GM19452 (cell line): ENCODE measurements around the gene AMD1.
A peak's percentile ranks its signal among the peaks of the same experiment; 100 is the strongest.
"Not testable (repeated sequence)": the region's sequence is repeated elsewhere in the genome, so short reads cannot be mapped to it uniquely, and the experiment has no call there.

ENCODE experiments used
- ATAC-seq: cut with Tn5 transposase; IDR thresholded peaks from one replicate; pipeline ENCODE4 v1.9.1; 2021; ENCODE audit not compliant: unreplicated experiment

The AMD1 gene

GRCh38 chr6:110873981-110874879, at the start of gene AMD1:
Gene AMD1 (plus strand): TSS chr6:110874785. CDS start chr6:110875106, 321 bp downstream.
- ATAC-seq = peak; percentile 76

DNA sequence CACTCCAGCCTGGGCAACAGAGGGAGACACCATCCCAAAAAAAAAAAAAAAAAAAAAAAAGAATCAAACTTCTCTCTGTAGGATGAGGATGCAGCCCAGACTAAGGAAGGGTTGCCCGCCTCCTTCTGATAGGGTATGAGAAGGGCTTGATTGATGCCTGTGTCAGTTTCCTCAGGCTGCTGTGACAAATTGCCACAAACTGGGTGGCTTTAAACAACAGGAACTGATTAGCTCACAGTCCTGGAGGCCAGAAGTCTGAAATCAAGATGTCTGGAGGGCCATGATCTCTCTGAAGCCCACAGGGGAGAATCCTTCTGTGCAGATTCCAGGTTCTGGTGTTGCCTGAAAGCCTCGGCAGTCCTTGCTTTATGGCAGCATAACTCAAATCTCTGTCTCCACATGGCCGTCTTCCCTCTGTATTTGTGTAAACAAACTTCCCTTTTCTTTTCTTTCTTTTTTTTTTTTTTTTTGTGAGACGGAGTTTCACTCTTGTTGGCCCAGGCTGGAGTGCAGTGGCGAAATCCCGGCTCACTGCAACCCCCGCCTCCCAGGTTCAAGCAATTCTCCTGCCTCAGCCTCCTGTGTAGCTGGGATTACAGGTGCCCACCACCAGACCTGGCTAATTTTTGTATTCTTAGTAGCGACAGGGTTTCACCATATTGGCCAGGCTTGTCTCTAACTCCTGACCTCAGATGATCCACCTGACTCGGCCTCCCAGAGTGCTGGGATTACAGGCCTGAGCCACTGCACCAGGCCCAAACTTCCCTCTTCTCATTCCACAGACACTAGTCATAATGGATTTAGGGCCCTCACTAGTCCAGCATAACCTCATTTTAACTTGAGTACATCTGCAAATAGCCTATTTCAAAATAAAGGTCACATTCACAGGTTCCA, 48.1 kb upstream of the AMD1 start:
- no peak for ATAC-seq

GRCh38 chr6:110828396-110828795, 46.2 kb upstream of the AMD1 start:
- ATAC-seq = no peak

- no peak for ATAC-seq
Observed at GRCh38 chr6:110831405-110831804, 43.2 kb upstream of the AMD1 start.

- no peak for ATAC-seq
Observed at GRCh38 chr6:110833831-110834230, 40.8 kb upstream of the AMD1 start.

GRCh38 chr6:110835751-110836150, 38.8 kb upstream of the AMD1 start:
- not testable (repeated sequence) for ATAC-seq

DNA sequence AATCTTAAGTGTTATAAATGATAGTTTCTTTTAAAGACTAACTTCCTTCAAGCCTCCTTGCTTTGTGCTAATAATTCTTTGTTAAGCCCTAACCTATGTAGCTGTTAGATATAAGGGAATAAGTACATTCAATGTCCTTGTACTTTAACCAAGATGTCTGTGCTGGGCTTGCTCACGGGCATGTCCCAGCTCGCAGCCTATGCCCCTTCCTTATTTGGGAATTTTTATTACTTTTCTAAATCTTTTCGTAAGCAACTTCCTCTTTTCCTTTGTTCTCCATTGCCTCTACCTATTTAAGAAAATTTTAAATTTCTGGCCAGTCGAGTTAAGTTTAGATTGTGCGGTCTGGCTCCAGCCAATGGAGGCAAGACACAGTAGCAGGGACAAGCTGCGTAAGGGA, 33.3 kb upstream of the AMD1 start:
- no peak for ATAC-seq

GRCh38 chr6:110849781-110850180, 24.8 kb upstream of the AMD1 start:
- no peak for ATAC-seq

GRCh38 chr6:110852773-110853172, 21.8 kb upstream of the AMD1 start:
- ATAC-seq = no peak

DNA sequence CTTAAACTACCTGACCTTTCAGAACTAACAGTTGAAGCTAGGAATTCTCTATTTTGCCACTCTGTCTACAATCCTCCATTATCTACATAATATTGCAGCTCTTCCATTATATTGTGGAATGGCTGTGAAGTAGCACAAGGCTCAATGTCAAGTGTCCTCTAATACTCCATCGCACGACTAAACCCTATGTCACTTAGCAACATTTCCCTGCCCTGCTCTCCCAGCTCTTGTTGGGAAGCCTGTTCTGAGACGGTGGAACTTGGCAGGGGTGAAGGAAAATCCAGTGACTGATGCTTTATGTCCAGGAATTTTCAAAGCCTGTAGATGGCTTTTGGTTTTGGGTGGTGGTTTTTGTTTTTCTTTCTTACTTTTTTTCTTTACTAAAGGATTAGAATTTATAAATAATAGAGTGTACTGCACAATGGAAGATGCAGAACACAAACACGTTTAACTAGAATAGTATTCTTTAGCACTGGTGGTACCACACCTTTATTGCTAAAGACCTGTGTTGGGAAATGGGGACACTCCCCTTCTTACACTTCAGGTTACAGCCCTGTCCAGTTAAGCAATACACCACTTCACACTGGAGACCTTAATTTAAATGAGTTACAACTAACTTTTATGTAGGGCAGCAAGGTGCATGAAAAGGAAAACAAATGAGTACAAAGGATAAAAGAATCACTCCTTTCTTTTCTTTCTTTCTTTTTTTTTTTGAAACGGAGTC, 20.7 kb upstream of the AMD1 start:
- no peak for ATAC-seq

DNA sequence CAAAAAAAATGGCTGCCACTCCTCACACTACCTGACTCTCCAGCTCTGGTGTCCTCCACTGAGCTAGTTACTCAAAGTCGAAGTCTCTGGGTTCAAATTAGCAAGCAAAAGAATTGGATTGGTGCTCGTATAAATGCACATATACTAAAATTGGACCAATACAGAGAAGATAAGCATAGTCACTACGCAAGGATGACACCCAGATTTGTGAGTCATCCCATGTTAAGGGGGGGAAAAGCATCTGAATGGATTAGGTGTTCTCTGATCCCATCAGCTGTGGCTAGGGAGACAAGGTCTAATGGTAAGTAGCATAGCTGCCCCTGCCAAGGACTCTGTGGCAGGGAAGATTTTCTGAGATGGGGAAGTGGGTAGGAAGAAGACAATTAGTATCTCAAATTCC, 18.3 kb upstream of the AMD1 start:
- ATAC-seq = no peak

- no peak for ATAC-seq
Observed at GRCh38 chr6:110858016-110858415, 16.6 kb upstream of the AMD1 start.

GRCh38 chr6:110858562-110859214, 15.9 kb upstream of the AMD1 start:
- ATAC-seq = no peak

- ATAC-seq = no peak
Observed at GRCh38 chr6:110859335-110859792, 15.2 kb upstream of the AMD1 start.

DNA sequence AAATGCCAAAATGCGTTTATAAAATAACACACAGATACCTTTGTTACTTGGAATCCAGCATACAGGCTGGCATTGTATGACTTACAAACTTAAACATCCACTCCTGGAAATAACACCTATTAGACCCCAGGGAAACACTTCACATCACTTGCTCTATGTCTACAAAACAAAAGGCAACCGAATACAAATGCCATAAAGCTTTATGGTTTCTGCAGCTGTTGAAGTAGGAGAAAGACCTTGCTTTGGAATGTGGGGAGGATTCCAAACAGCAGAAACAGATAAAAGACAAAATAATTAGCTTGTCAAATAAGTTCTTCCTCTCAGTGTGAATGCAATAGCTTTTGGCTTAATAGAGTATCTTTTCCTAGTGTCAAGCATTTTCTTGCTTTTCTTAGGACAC, 9.8 kb upstream of the AMD1 start:
- ATAC-seq = no peak

GRCh38 chr6:110874880-110875547, 429 bp downstream of the AMD1 start:
- ATAC-seq = peak; percentile 11

- peak; percentile 6 for ATAC-seq
Observed at GRCh38 chr6:110875548-110876169, 1.1 kb downstream of the AMD1 start.

- peak; percentile 36 for ATAC-seq
Observed at GRCh38 chr6:110876170-110876773, 1.7 kb downstream of the AMD1 start.
